MCF 10A (cell line): ENCODE results near the gene TTC7B. TPM values are rescaled to one million over a fixed set of nuclear protein-coding genes. Genes with fewer than 3 reads are reported as not detected.
A peak's percentile ranks its signal among the peaks of the same experiment; 100 is the strongest.

Experiments used
- BruUV-seq: library from RNA; stranded (reverse); fragments of 400-500 nt; replicated peaks from 2 replicates; lab custom pipeline; 2021; lab: Mats Ljungman, UMichigan
- CTCF ChIA-PET: fragments of 300-600 bp; sonication (Branson Sonifier 250); formaldehyde crosslinking; extraction: SDS; loops from one replicate; lab custom pipeline; 2021; ENCODE audit warnings: antibody characterized with exemption, inconsistent platforms; lab: Yijun Ruan, JAX
- POLR2A ChIA-PET: fragments of 300-600, 350-650 bp; sonication (Branson Sonifier 250); formaldehyde crosslinking; extraction: SDS; loops from one replicate; lab custom pipeline; 2020; ENCODE audit warnings: antibody characterized with exemption, inconsistent platforms; lab: Yijun Ruan, JAX
- DNase-seq: peaks from one replicate; pipeline ENCODE4 v3.0.0-alpha.2; 2018; ENCODE audit not compliant: unreplicated experiment
- H3K27ac Mint-ChIP-seq: one replicate; pipeline ENCODE4 v1.8.0; 2022; ENCODE audit warnings: mild to moderate bottlenecking, low read depth, mixed read lengths; ENCODE audit not compliant: unreplicated experiment
- H3K27me3 Mint-ChIP-seq: one replicate; pipeline ENCODE4 v1.8.0; 2022; ENCODE audit warnings: mixed read lengths; ENCODE audit not compliant: insufficient read depth, unreplicated experiment
- H3K36me3 Mint-ChIP-seq: one replicate; pipeline ENCODE4 v1.8.0; 2022; ENCODE audit warnings: mild to moderate bottlenecking, moderate library complexity, mixed read lengths; ENCODE audit not compliant: insufficient read depth, unreplicated experiment
- H3K4me1 Mint-ChIP-seq: one replicate; pipeline ENCODE4 v1.8.0; 2022; ENCODE audit warnings: mixed read lengths; ENCODE audit not compliant: insufficient read depth, unreplicated experiment
- H3K4me3 Mint-ChIP-seq: one replicate; pipeline ENCODE4 v1.8.0; 2022; ENCODE audit warnings: mild to moderate bottlenecking, moderate library complexity, mixed read lengths; ENCODE audit not compliant: unreplicated experiment
- H3K9me3 Mint-ChIP-seq: one replicate; pipeline ENCODE4 v1.8.0; 2022; ENCODE audit warnings: mixed read lengths; ENCODE audit not compliant: unreplicated experiment
- intact Hi-C: fragments of 100-400 bp; cut with micrococcal nuclease; formaldehyde crosslinking; loops from 2 replicates; pipeline ENCODE4 v1.14.1; 2022
- total RNA-seq: library from RNA; stranded (reverse); gene quantifications from 2 replicates; pipeline ENCODE4 v1.2.3, GENCODE V29; 2022
- TF ChIP-seq, protein P1 (sequence below): fragments of 200-600 bp; IDR thresholded peaks from one replicate; pipeline ENCODE4 v1.8.0; 2022; ENCODE audit warnings: antibody characterized with exemption, mild to moderate bottlenecking; ENCODE audit not compliant: unreplicated experiment

Gene TTC7B
- total RNA-seq, 1 experiment from 2014 or later = 31.1 TPM

DNA sequence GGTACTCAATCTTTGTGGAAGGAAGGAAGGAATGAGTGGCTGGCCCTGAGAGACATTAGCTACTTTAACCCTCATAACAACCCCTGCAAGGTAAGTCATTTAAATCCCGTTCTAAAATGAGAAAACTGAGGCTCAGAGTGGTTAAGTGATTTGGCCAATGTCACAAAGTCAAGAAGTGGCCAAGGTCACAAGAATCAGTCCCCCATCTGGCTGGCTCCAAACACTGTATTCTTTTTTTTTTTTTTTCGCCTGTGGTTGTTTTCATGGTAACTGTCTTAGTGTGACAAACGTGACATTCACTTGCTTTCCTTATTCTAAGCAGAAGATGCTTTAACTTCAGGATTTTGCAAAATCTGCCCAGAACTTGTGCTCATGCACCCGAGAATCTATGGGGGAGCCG, 2.8 kb downstream of the TTC7B start:
- Mint-ChIP-seq H3K36me3 (no peaks in the 10 kb centered on the region), H3K4me1 (peaks cover 8% of the 10 kb centered on the region), H3K4me3 (no peak overlapping the region), H3K27me3 (no peaks in the 10 kb centered on the region), H3K27ac (no peak overlapping the region), H3K9me3 (no peaks in the 10 kb centered on the region)
- intact Hi-C loops = no loop called here
- no peak for DNase-seq
- POLR2A ChIA-PET = no interaction called here
- TF ChIP-seq, protein P1, sequence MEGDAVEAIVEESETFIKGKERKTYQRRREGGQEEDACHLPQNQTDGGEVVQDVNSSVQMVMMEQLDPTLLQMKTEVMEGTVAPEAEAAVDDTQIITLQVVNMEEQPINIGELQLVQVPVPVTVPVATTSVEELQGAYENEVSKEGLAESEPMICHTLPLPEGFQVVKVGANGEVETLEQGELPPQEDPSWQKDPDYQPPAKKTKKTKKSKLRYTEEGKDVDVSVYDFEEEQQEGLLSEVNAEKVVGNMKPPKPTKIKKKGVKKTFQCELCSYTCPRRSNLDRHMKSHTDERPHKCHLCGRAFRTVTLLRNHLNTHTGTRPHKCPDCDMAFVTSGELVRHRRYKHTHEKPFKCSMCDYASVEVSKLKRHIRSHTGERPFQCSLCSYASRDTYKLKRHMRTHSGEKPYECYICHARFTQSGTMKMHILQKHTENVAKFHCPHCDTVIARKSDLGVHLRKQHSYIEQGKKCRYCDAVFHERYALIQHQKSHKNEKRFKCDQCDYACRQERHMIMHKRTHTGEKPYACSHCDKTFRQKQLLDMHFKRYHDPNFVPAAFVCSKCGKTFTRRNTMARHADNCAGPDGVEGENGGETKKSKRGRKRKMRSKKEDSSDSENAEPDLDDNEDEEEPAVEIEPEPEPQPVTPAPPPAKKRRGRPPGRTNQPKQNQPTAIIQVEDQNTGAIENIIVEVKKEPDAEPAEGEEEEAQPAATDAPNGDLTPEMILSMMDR = no peak
- CTCF ChIA-PET = interaction anchor here (1.2 kb wide), 1 partner anchor 25 kb away, joined by 5 read pairs; no protein-coding TSS in a partner anchor
- TSS peak; percentile 44 for BruUV-seq

DNA sequence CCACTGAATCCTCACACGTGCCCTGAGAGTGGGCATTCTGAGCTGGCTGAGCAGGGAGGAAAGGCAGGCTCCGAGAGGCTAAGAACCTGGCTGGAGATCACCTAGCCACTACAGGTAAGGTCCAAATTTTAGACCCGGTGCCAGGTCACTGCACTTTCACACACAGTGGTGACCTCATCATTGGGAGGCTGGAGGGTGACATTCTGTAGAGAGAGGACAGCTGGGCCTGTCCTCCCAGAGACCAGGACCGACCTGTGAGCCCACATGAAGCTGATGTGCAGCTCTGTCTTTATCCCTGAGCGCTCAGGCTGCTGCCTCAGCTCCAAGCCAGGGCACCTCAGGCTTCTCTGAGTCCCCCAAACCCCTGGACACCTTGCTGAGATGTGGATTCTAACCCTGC, 4.1 kb downstream of the TTC7B start:
- no peaks in the 10 kb centered on the region for H3K36me3 Mint-ChIP-seq
- H3K9me3 Mint-ChIP-seq = no peaks in the 10 kb centered on the region
- H3K4me3 Mint-ChIP-seq = no peak overlapping the region
- no peaks in the 10 kb centered on the region for H3K27me3 Mint-ChIP-seq
- no TSS peak for BruUV-seq
- ChIA-PET CTCF (interaction anchor here (0.5 to 0.8 kb wide), 3 partner anchors 12 to 115 kb away, joined by 3 to 5 read pairs (median 4); no protein-coding TSS in a partner anchor), POLR2A (no interaction called here)
- intact Hi-C loops = no loop called here
- TF ChIP-seq, protein P1 = no peak
- DNase-seq = no peak
- no peak overlapping the region for H3K27ac Mint-ChIP-seq
- peaks cover 8% of the 10 kb centered on the region for H3K4me1 Mint-ChIP-seq

DNA sequence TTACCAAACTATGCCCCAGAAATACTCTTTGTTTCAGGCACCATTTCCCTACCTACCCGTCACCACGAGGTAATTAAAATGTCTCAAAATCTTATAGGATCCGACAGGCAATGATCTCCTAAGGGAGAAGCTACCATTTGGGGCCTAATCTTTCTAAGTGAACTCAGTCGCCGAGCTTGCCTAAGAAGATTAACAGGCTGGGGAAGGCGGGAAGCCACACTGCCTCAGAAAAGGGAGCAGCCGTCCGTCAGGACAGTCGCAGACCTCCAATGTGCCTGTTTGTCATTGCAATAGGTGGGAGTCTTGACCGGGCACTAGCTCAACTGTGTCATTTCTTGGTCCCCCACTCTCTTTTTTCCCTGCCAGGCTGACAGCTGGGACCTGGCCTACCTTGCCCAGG, 4.6 kb downstream of the TTC7B start:
- no peaks in the 10 kb centered on the region for H3K36me3 Mint-ChIP-seq
- ChIA-PET POLR2A (no interaction called here), CTCF (interaction anchor here (0.5 to 0.8 kb wide), 3 partner anchors 10 to 115 kb away, joined by 3 to 5 read pairs (median 4); no protein-coding TSS in a partner anchor)
- no peak overlapping the region for H3K4me3 Mint-ChIP-seq
- TF ChIP-seq, protein P1 = no peak
- H3K27ac Mint-ChIP-seq = no peak overlapping the region
- peaks cover 8% of the 10 kb centered on the region for H3K4me1 Mint-ChIP-seq
- H3K27me3 Mint-ChIP-seq = no peaks in the 10 kb centered on the region
- H3K9me3 Mint-ChIP-seq = no peaks in the 10 kb centered on the region
- intact Hi-C loops = no loop called here
- no TSS peak for BruUV-seq
- no peak for DNase-seq

DNA sequence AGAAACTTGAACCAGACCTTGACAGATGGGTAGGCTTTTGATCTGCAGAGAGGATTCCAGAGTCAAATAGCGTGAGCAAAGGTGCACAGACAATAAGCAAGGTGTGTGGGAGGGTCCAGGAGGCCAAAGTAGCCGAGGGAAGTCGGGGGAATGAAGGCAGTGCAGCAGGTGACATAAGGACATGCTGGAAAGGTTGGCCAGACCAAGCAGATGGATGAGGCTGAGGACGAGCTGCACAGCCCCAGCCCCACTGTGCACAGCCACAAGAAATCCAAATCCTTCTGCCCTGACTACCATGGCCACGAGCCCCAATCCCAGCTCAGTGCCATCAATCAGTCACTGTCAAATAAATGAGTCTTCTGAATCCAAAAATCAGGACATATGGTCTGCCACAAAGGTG, 5.4 kb downstream of the TTC7B start:
- BruUV-seq = no TSS peak
- DNase-seq = no peak
- H3K36me3 Mint-ChIP-seq = no peaks in the 10 kb centered on the region
- no peak overlapping the region for H3K4me3 Mint-ChIP-seq
- ChIA-PET POLR2A (interaction anchor here (0.6 kb wide), 1 partner anchor 99 kb away, joined by 3 read pairs; no protein-coding TSS in a partner anchor), CTCF (interaction anchor here (1.8 kb wide), 1 partner anchor 53 kb away, joined by 4 read pairs; no protein-coding TSS in a partner anchor)
- intact Hi-C loops = no loop called here
- H3K9me3 Mint-ChIP-seq = no peaks in the 10 kb centered on the region
- H3K27ac Mint-ChIP-seq = no peak overlapping the region
- no peaks in the 10 kb centered on the region for H3K27me3 Mint-ChIP-seq
- TF ChIP-seq, protein P1 = no peak
- peaks cover 8% of the 10 kb centered on the region for H3K4me1 Mint-ChIP-seq
